ENCODE data around the gene FGF3.

DNA sequence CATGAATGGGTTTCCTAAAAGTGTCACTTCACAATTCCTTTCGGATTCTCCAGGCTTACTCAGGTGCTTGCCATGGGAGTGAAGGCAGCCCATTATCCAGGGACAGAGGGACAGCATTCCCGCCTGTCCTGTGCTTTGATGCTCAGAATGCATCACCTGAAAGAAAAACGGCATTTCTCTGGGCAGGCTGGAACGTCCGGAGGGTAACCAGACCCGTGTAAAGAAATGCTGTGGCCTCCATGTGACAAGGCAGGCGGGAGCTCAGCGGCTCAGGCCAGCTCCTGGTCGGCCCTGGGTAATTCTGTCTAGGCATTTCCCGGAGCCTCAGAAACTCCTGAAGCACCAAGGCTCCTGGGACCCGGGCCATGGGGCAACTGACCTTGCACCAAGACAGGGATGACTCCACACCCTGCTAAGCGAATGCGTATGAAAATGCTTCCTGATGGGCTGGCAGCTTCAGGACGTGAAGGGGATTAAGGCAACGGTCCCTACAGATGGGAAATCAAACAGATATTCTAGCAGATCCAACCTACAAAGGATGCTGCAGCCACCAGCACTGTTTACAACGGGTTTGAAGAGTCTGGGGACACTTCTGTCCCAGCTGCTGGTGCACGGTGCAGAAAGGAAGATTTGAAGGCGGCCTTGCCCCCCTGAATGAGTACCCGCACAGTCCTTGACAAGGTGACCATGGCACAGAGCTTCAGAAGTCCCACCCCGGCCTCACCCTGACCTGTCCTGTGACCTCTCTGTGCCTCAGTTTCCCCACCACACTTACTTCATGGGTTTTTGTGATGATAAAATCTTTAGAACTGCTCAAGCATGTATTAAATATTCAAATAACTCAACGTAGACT is 13.6 kb upstream of the FGF3 start:
- TF ChIP-seq CTCF (IDR thresholded peaks at IDR 0.05 in 8 of 11, conservative IDR thresholded peaks at IDR 0.05 in 3 of 11), result no peak
- TF ChIP-seq POLR2A (IDR thresholded peaks at IDR 0.05), result no peak

Measured in spleen (tissue), 7 donors.